KMS-11 (cell line): ENCODE results near the gene CDKN1C.

Experiments used
- H2AFZ ChIP-seq: fragments of 200-600 bp; sonication (generic); 2 replicates; pipeline ENCODE4 v1.6.1; 2016; ENCODE audit warnings: antibody characterized with exemption, mixed run types, low read depth
- H3K27ac ChIP-seq: fragments of 200-600 bp; sonication (generic); 2 replicates; pipeline ENCODE4 v1.6.1; 2016; ENCODE audit warnings: mild to moderate bottlenecking, mixed run types
- H3K27me3 ChIP-seq: fragments of 200-600 bp; sonication (generic); 2 replicates; pipeline ENCODE4 v1.6.1; 2017; ENCODE audit warnings: mild to moderate bottlenecking, low read depth, mixed run types, moderate library complexity; ENCODE audit not compliant: insufficient read depth
- H3K36me3 ChIP-seq: fragments of 200-600 bp; sonication (generic); 2 replicates; pipeline ENCODE4 v1.6.1; 2017; ENCODE audit warnings: mild to moderate bottlenecking, mixed run types; ENCODE audit not compliant: insufficient read depth
- H3K4me1 ChIP-seq: fragments of 200-600 bp; sonication (generic); 2 replicates; pipeline ENCODE4 v1.6.1; 2016; ENCODE audit warnings: mild to moderate bottlenecking, low read depth, mixed run types; ENCODE audit not compliant: poor library complexity, severe bottlenecking
- H3K4me2 ChIP-seq: fragments of 200-600 bp; sonication (generic); 2 replicates; pipeline ENCODE4 v1.7.0; 2016; ENCODE audit warnings: mild to moderate bottlenecking, mixed run types
- H3K4me3 ChIP-seq: fragments of 200-600 bp; sonication (generic); IDR thresholded peaks from 2 replicates; pipeline ENCODE4 v1.6.1; 2017; ENCODE audit warnings: low read depth, low read length, mixed read lengths; ENCODE audit not compliant: insufficient read depth
- H3K79me2 ChIP-seq: fragments of 200-600 bp; sonication (generic); 2 replicates; pipeline ENCODE4 v1.6.1; 2016; ENCODE audit warnings: low read depth, mixed run types; ENCODE audit not compliant: insufficient read depth
- H3K9ac ChIP-seq: fragments of 200-600 bp; sonication (generic); 2 replicates; pipeline ENCODE4 v1.6.1; 2016; ENCODE audit warnings: mild to moderate bottlenecking, mixed run types
- H4K20me1 ChIP-seq: fragments of 200-600 bp; sonication (generic); 2 replicates; pipeline ENCODE4 v1.6.1; 2016; ENCODE audit warnings: mild to moderate bottlenecking, mixed run types; ENCODE audit not compliant: insufficient read depth
- CTCF ChIP-seq: fragments of 200-600 bp; sonication (generic); conservative IDR thresholded peaks from 2 replicates; pipeline ENCODE4 v1.6.1; 2017; ENCODE audit warnings: low read depth, mild to moderate bottlenecking, antibody characterized with exemption, low read length, moderate library complexity, mixed read lengths

Gene CDKN1C

GRCh38 chr11:2833716-2834502 is 51.7 kb downstream of the CDKN1C start:
- Histone ChIP-seq H3K4me1 (no peaks in the 10 kb centered on the region), H4K20me1 (no peaks in the 10 kb centered on the region), H3K27me3 (no peaks in the 10 kb centered on the region), H3K4me3 (no peak overlapping the region), H3K27ac (no peak overlapping the region), H2AFZ (no peak overlapping the region), H3K9ac (no peak overlapping the region), H3K36me3 (no peaks in the 10 kb centered on the region), H3K79me2 (no peaks in the 10 kb centered on the region), H3K4me2 (no peak overlapping the region)
- TF ChIP-seq CTCF, result no peak
